PC-3 (cell line): ENCODE measurements around the gene UTP20. TPM values are rescaled to one million over a fixed set of nuclear protein-coding genes. Genes with fewer than 3 reads are reported as not detected.
A peak's percentile ranks its signal among the peaks of the same experiment; 100 is the strongest.

Experiments used
- ATAC-seq: fragments of 200-7000 bp; cut with Tn5 transposase; 2 replicates; pipeline ENCODE4 v1.9.1; 2020; ENCODE audit warnings: mild to moderate bottlenecking, moderate library complexity
- BruUV-seq: library from RNA; stranded (reverse); fragments of 400-500 nt; replicated peaks from 2 replicates; lab custom pipeline; 2021; lab: Mats Ljungman, UMichigan
- CTCF ChIA-PET: fragments of 300-600 bp; sonication (Branson Sonifier 250); formaldehyde crosslinking; loops from one replicate; lab custom pipeline; 2022; ENCODE audit warnings: antibody characterized with exemption; lab: Charles Lee
- POLR2A ChIA-PET: fragments of 300-600 bp; sonication (Branson Sonifier 250); formaldehyde crosslinking; loops from one replicate; lab custom pipeline; 2022; ENCODE audit warnings: antibody characterized with exemption; ENCODE audit not compliant: unreplicated experiment; lab: Charles Lee
- DNase-seq: peaks from one replicate; pipeline ENCODE4 v3.0.0-alpha.2; 2015
- H2AFZ ChIP-seq: fragments of 300-600 bp; sonication (generic); 2 replicates; pipeline ENCODE4 v1.6.0; 2016; ENCODE audit warnings: antibody characterized with exemption, low read length
- H3F3A ChIP-seq: fragments of 300-600 bp; sonication (generic); one replicate; pipeline ENCODE4 v1.6.0; 2017; ENCODE audit warnings: antibody characterized with exemption, low read length, control low read depth, mild to moderate bottlenecking; ENCODE audit not compliant: unreplicated experiment
- H3K27ac ChIP-seq: fragments of 300-600 bp; sonication (generic); 2 replicates; pipeline ENCODE4 v1.5.1; 2016; ENCODE audit warnings: mild to moderate bottlenecking, low read length
- H3K27me3 ChIP-seq: fragments of 300-600 bp; sonication (generic); 2 replicates; pipeline ENCODE4 v1.6.1; 2016; ENCODE audit warnings: low read length, mixed read lengths
- H3K36me3 ChIP-seq: fragments of 300-600 bp; sonication (generic); 2 replicates; pipeline ENCODE4 v1.6.1; 2016; ENCODE audit warnings: low read depth, mixed run types, low read length, mixed read lengths
- H3K4me1 ChIP-seq: fragments of 300-600 bp; sonication (generic); 2 replicates; pipeline ENCODE4 v1.5.1; 2016; ENCODE audit warnings: low read length; ENCODE audit not compliant: insufficient read depth
- H3K4me2 ChIP-seq: fragments of 300-600 bp; sonication (generic); 2 replicates; pipeline ENCODE4 v1.6.0; 2016; ENCODE audit warnings: low read length
- H3K4me3 ChIP-seq: fragments of 300-600 bp; sonication (generic); 2 replicates; pipeline ENCODE4 v1.5.1; 2016; ENCODE audit warnings: mild to moderate bottlenecking, low read length, mixed read lengths
- H3K79me2 ChIP-seq: fragments of 300-600 bp; sonication (generic); 2 replicates; pipeline ENCODE4 v1.6.1; 2017; ENCODE audit warnings: low read length, mixed read lengths
- H3K9ac ChIP-seq: fragments of 300-600 bp; sonication (generic); 2 replicates; pipeline ENCODE4 v1.6.0; 2016; ENCODE audit warnings: mild to moderate bottlenecking, low read length
- H3K9me2 ChIP-seq: fragments of 300-600 bp; sonication (generic); replicated peaks from 2 replicates; pipeline ENCODE4 v1.6.1; 2016; ENCODE audit warnings: mixed run types, low read length, mixed read lengths
- H3K9me3 ChIP-seq: fragments of 300-600 bp; sonication (generic); 2 replicates; pipeline ENCODE4 v1.6.1; 2016; ENCODE audit warnings: low read length, mixed read lengths
- H4K20me1 ChIP-seq: fragments of 300-600 bp; sonication (generic); 2 replicates; pipeline ENCODE4 v1.6.1; 2016; ENCODE audit warnings: low read length, mixed read lengths
- CTCF ChIP-seq: fragments of 300-600 bp; sonication (generic); conservative IDR thresholded peaks from 2 replicates; pipeline ENCODE4 v1.5.1; 2017; ENCODE audit warnings: antibody characterized with exemption, low read depth, mild to moderate bottlenecking, low read length
- EZH2 ChIP-seq: fragments of 300-600 bp; sonication (generic); IDR thresholded peaks from one replicate; pipeline ENCODE4 v1.6.1; 2017; ENCODE audit warnings: antibody characterized with exemption, mild to moderate bottlenecking, low read length; ENCODE audit not compliant: unreplicated experiment
- EZH2phosphoT487 ChIP-seq: fragments of 300-600 bp; sonication (generic); IDR thresholded peaks from 2 replicates; pipeline ENCODE4 v1.6.1; 2018; ENCODE audit warnings: mild to moderate bottlenecking, antibody characterized with exemption, low read length, borderline replicate concordance
- intact Hi-C: fragments of 100-400 bp; cut with micrococcal nuclease; formaldehyde crosslinking; loops from 2 replicates; pipeline ENCODE4 v1.9.0; 2023
- total RNA-seq: library from RNA; depleted of rRNA; stranded (reverse); fragments of >200 nt; gene quantifications from 2 replicates; pipeline ENCODE4 v1.2.3, GENCODE V29; 2014

Gene UTP20
- total RNA-seq, 1 experiment from 2014 or later = 31.3 TPM

GRCh38 chr12:101277443-101277842 lies 2.5 kb upstream of the UTP20 start:
- Histone ChIP-seq H3K27ac (no peak overlapping the region), H3K4me1 (0 out of 2 replicates have a peak, but pooled peaks cover 4% of the 10 kb centered on the region), H3F3A (no peaks in the 10 kb centered on the region), H3K9ac (no peak overlapping the region), H3K79me2 (peaks cover 22% of the 10 kb centered on the region), H3K9me3 (no peaks in the 10 kb centered on the region), H3K27me3 (no peaks in the 10 kb centered on the region), H2AFZ (no peak overlapping the region), H4K20me1 (no peaks in the 10 kb centered on the region), H3K4me2 (no peak overlapping the region), H3K9me2 (no peaks in the 10 kb centered on the region), H3K36me3 (peaks cover 6% of the 10 kb centered on the region; the same call in 1 of the 2 replicates), H3K4me3 (no peak overlapping the region)
- TF ChIP-seq EZH2phosphoT487 (no peak), EZH2 (no peak), CTCF (no peak)
- intact Hi-C loops = no loop called here
- DNase-seq = no peak
- ChIA-PET POLR2A (no interaction called here), CTCF (no interaction called here)
- no TSS peak for BruUV-seq
- ATAC-seq = no peak

- CTCF ChIA-PET = no interaction called here
- DNase-seq (no peak), ATAC-seq (no peak)
- Histone ChIP-seq H3F3A (no peaks in the 10 kb centered on the region), H3K27ac (no peak overlapping the region), H4K20me1 (no peaks in the 10 kb centered on the region), H3K4me1 (no peaks in the 10 kb centered on the region), H3K9me2 (no peaks in the 10 kb centered on the region), H3K4me2 (no peak overlapping the region), H3K36me3 (peaks cover 67% of the 10 kb centered on the region), H3K79me2 (peaks cover 17% of the 10 kb centered on the region), H3K27me3 (no peaks in the 10 kb centered on the region), H3K9ac (no peak overlapping the region), H3K9me3 (no peaks in the 10 kb centered on the region), H2AFZ (no peak overlapping the region), H3K4me3 (no peak overlapping the region)
- POLR2A ChIA-PET = no interaction called here
- BruUV-seq = no TSS peak
- TF ChIP-seq CTCF = no peak
- no peak for TF ChIP-seq EZH2
- TF ChIP-seq EZH2phosphoT487 = no peak
- intact Hi-C loops = no loop called here
Measured at GRCh38 chr12:101287357-101287756, 7.5 kb downstream of the UTP20 start.

- TF ChIP-seq EZH2phosphoT487 (no peak), EZH2 (no peak), CTCF (no peak)
- POLR2A ChIA-PET = no interaction called here
- no peaks in the 10 kb centered on the region for H3F3A ChIP-seq
- ATAC-seq (no peak), DNase-seq (no peak)
- no peak overlapping the region for H3K4me2 ChIP-seq
- no peaks in the 10 kb centered on the region for H3K79me2 ChIP-seq
- no peak overlapping the region for H3K4me3 ChIP-seq
- 0 out of 2 replicates have a peak overlapping the region, but pooled peaks have one; percentile 26 for H3K27ac ChIP-seq
- intact Hi-C loops = no loop called here
- H3K27me3 ChIP-seq = no peaks in the 10 kb centered on the region
- BruUV-seq = no TSS peak
- no peak overlapping the region for H3K9ac ChIP-seq
- H2AFZ ChIP-seq = no peak overlapping the region
- no peaks in the 10 kb centered on the region for H4K20me1 ChIP-seq
- H3K9me2 ChIP-seq = no peaks in the 10 kb centered on the region
- CTCF ChIA-PET = no interaction called here
- no peaks in the 10 kb centered on the region for H3K9me3 ChIP-seq
- peaks cover 18% of the 10 kb centered on the region for H3K4me1 ChIP-seq
- H3K36me3 ChIP-seq = peaks cover 58% of the 10 kb centered on the region
Measured at GRCh38 chr12:101297661-101298060, 17.8 kb downstream of the UTP20 start.
